GM12875 (cell line): ENCODE data around the gene UTP18.

Source experiments
- H3K4me3 ChIP-seq: one replicate; pipeline ENCODE4 v1.5.1; 2011; ENCODE audit warnings: low read depth, low read length, control low read depth
- CTCF ChIP-seq: IDR thresholded peaks from 2 replicates; pipeline ENCODE4 v1.5.1; 2011; ENCODE audit warnings: low read depth, mild to moderate bottlenecking, control low read depth, inconsistent platforms, low read length, moderate library complexity, borderline replicate concordance; ENCODE audit not compliant: insufficient read depth

Gene UTP18

GRCh38 chr17:51245535-51245934 is 14.8 kb upstream of the UTP18 start:
- no peak for TF ChIP-seq CTCF
- no peak overlapping the region for H3K4me3 ChIP-seq

GRCh38 chr17:51250314-51250840 is 10.0 kb upstream of the UTP18 start:
- no peak for TF ChIP-seq CTCF
- H3K4me3 ChIP-seq: no peak overlapping the region

- H3K4me3 ChIP-seq: no peak overlapping the region
- TF ChIP-seq CTCF: no peak
These were observed 9.3 kb upstream of the UTP18 start for GRCh38 chr17:51251010-51251409.

- H3K4me3 ChIP-seq: no peak overlapping the region
- no peak for TF ChIP-seq CTCF
These were observed 4.7 kb upstream of the UTP18 start for GRCh38 chr17:51255673-51256072.

- no peak overlapping the region for H3K4me3 ChIP-seq
- TF ChIP-seq CTCF: no peak
These were observed 4.2 kb upstream of the UTP18 start for GRCh38 chr17:51256101-51256500.

- no peak overlapping the region for H3K4me3 ChIP-seq
- TF ChIP-seq CTCF: no peak
These were observed 2.9 kb upstream of the UTP18 start for GRCh38 chr17:51257150-51258081.
